BLaER1 (cell line): ENCODE data around the gene SEMA3B.

ENCODE experiments used
- H3K27ac ChIP-seq: shearing (Covaris generic); formaldehyde crosslinking; 2 replicates; pipeline ENCODE4 v1.8.1; 2022
- H3K27me3 ChIP-seq: shearing (Covaris generic); formaldehyde crosslinking; 2 replicates; pipeline ENCODE4 v1.8.1; 2022
- H3K36me3 ChIP-seq: shearing (Covaris generic); formaldehyde crosslinking; 2 replicates; pipeline ENCODE4 v1.8.1; 2022
- H3K4me1 ChIP-seq: shearing (Covaris generic); formaldehyde crosslinking; 2 replicates; pipeline ENCODE4 v1.8.1; 2022
- H3K4me2 ChIP-seq: shearing (Covaris generic); formaldehyde crosslinking; 2 replicates; pipeline ENCODE4 v1.8.1; 2022
- H3K4me3 ChIP-seq: shearing (Covaris generic); formaldehyde crosslinking; 2 replicates; pipeline ENCODE4 v1.8.1; 2022
- H3K9ac ChIP-seq: shearing (Covaris generic); formaldehyde crosslinking; 2 replicates; pipeline ENCODE4 v1.8.1; 2022
- H3K9me3 ChIP-seq: shearing (Covaris generic); formaldehyde crosslinking; 2 replicates; pipeline ENCODE4 v1.8.1; 2022
- H4K20me1 ChIP-seq: shearing (Covaris generic); formaldehyde crosslinking; 2 replicates; pipeline ENCODE4 v1.8.1; 2022
- Cebpa-rat ChIP-seq: shearing (Covaris generic); IDR thresholded peaks from 2 replicates; pipeline ENCODE4 v1.8.1; 2022

SEMA3B gene

GRCh38 chr3:50287262-50287661, 18.3 kb downstream of the SEMA3B start:
- Histone ChIP-seq H3K4me1 (peaks cover 14% of the 10 kb centered on the region), H3K9ac (no peak overlapping the region), H3K27me3 (no peaks in the 10 kb centered on the region), H3K9me3 (no peaks in the 10 kb centered on the region), H3K27ac (no peak overlapping the region), H4K20me1 (peaks cover 5% of the 10 kb centered on the region; the same call in 1 of the 2 replicates), H3K4me2 (no peak overlapping the region), H3K36me3 (peaks cover 59% of the 10 kb centered on the region), H3K4me3 (no peak overlapping the region)
- no peak for TF ChIP-seq Cebpa-rat

GRCh38 chr3:50288387-50289007, 19.6 kb downstream of the SEMA3B start:
- Histone ChIP-seq H3K9ac (no peak overlapping the region), H3K4me3 (no peak overlapping the region), H3K4me2 (no peak overlapping the region), H3K27ac (no peak overlapping the region), H3K4me1 (peaks cover 23% of the 10 kb centered on the region), H3K9me3 (no peaks in the 10 kb centered on the region), H3K36me3 (peaks cover 59% of the 10 kb centered on the region), H4K20me1 (peaks cover 5% of the 10 kb centered on the region; the same call in 1 of the 2 replicates), H3K27me3 (no peaks in the 10 kb centered on the region)
- TF ChIP-seq Cebpa-rat = no peak

- H3K4me1 ChIP-seq = peaks cover 24% of the 10 kb centered on the region
- H4K20me1 ChIP-seq = peaks cover 5% of the 10 kb centered on the region; the same call in 1 of the 2 replicates
- H3K27ac ChIP-seq = no peak overlapping the region
- no peaks in the 10 kb centered on the region for H3K9me3 ChIP-seq
- peaks cover 59% of the 10 kb centered on the region for H3K36me3 ChIP-seq
- H3K27me3 ChIP-seq = no peaks in the 10 kb centered on the region
- no peak overlapping the region for H3K4me2 ChIP-seq
- no peak overlapping the region for H3K9ac ChIP-seq
- no peak for TF ChIP-seq Cebpa-rat
- H3K4me3 ChIP-seq = no peak overlapping the region
Measured at GRCh38 chr3:50289130-50289529, 20.2 kb downstream of the SEMA3B start.

- Histone ChIP-seq H3K9me3 (no peaks in the 10 kb centered on the region), H3K27me3 (no peaks in the 10 kb centered on the region), H3K36me3 (peaks cover 56% of the 10 kb centered on the region), H3K27ac (no peak overlapping the region), H3K4me2 (peak overlapping the region; percentile 98; the same call in 1 of the 2 replicates), H3K9ac (peak overlapping the region; percentile 98), H3K4me3 (no peak overlapping the region), H4K20me1 (peaks cover 5% of the 10 kb centered on the region; the same call in 1 of the 2 replicates), H3K4me1 (peaks cover 24% of the 10 kb centered on the region)
- TF ChIP-seq Cebpa-rat = no peak
Measured at GRCh38 chr3:50290161-50290641, 21.3 kb downstream of the SEMA3B start.

GRCh38 chr3:50292159-50293078, 23.5 kb downstream of the SEMA3B start, which contains the start of gene IFRD2:
TSS of gene IFRD2 (minus strand) at chr3:50292429. CDS start at chr3:50292274, 155 bp downstream.
- Histone ChIP-seq H4K20me1 (no peaks in the 10 kb centered on the region; the same call in 1 of the 2 replicates), H3K4me1 (peaks cover 24% of the 10 kb centered on the region), H3K27me3 (no peaks in the 10 kb centered on the region), H3K36me3 (peaks cover 42% of the 10 kb centered on the region), H3K4me2 (peak within 1 kb of the TSS; percentile 98), H3K9ac (peak within 1 kb of the TSS; percentile 98), H3K9me3 (no peaks in the 10 kb centered on the region), H3K4me3 (peak within 1 kb of the TSS; percentile 97), H3K27ac (peak within 1 kb of the TSS; percentile 96)
- no peak for TF ChIP-seq Cebpa-rat

GRCh38 chr3:50293079-50293801, 24.3 kb downstream of the SEMA3B start:
- peak overlapping the region; percentile 97 for H3K4me3 ChIP-seq
- no peak for TF ChIP-seq Cebpa-rat

GRCh38 chr3:50294089-50294488, 25.1 kb downstream of the SEMA3B start:
- peaks cover 36% of the 10 kb centered on the region for H3K4me1 ChIP-seq
- H3K4me3 ChIP-seq = no peak overlapping the region
- no peaks in the 10 kb centered on the region for H3K9me3 ChIP-seq
- H3K4me2 ChIP-seq = no peak overlapping the region
- H4K20me1 ChIP-seq = peaks cover 8% of the 10 kb centered on the region; the same call in 1 of the 2 replicates
- H3K9ac ChIP-seq = no peak overlapping the region
- peaks cover 25% of the 10 kb centered on the region for H3K36me3 ChIP-seq
- H3K27ac ChIP-seq = no peak overlapping the region
- TF ChIP-seq Cebpa-rat = no peak
- H3K27me3 ChIP-seq = no peaks in the 10 kb centered on the region

More at GRCh38 chr3:50293079-50293801, 24.3 kb downstream of the SEMA3B start:
- H3K4me2 ChIP-seq = peak overlapping the region; percentile 93
- no peaks in the 10 kb centered on the region for H3K27me3 ChIP-seq
- H3K9me3 ChIP-seq = no peaks in the 10 kb centered on the region
- peaks cover 34% of the 10 kb centered on the region for H3K36me3 ChIP-seq
- peaks cover 31% of the 10 kb centered on the region for H3K4me1 ChIP-seq
- peak overlapping the region; percentile 83 for H3K27ac ChIP-seq
- H3K9ac ChIP-seq = peak overlapping the region; percentile 84
- H4K20me1 ChIP-seq = peaks cover 4% of the 10 kb centered on the region; the same call in 1 of the 2 replicates

GRCh38 chr3:50294492-50295403, 25.8 kb downstream of the SEMA3B start:
- H3K9ac ChIP-seq = no peak overlapping the region
- no peak overlapping the region for H3K27ac ChIP-seq
- peaks cover 37% of the 10 kb centered on the region for H3K4me1 ChIP-seq
- TF ChIP-seq Cebpa-rat = no peak
- peaks cover 8% of the 10 kb centered on the region; the same call in 1 of the 2 replicates for H4K20me1 ChIP-seq
- no peak overlapping the region for H3K4me2 ChIP-seq
- H3K4me3 ChIP-seq = no peak overlapping the region
- peaks cover 19% of the 10 kb centered on the region for H3K36me3 ChIP-seq
- no peaks in the 10 kb centered on the region for H3K27me3 ChIP-seq
- H3K9me3 ChIP-seq = no peaks in the 10 kb centered on the region
